Tibial artery (tissue), 4 donors: Measurements from ENCODE around the gene USP3.
"Not testable (repeated sequence)": the region's sequence is repeated elsewhere in the genome, so short reads cannot be mapped to it uniquely, and the experiment has no call there.

Experiments
- DNase-seq, 2 donors: peaks; one replicate each; pipeline ENCODE4 v3.0.0-alpha.2; 2019
- H3K27ac ChIP-seq, 2 donors: fragments of 200-600 bp; sonication (generic) in 1 of 2; 1 replicate in 1 of 2; 2 replicates in 1 of 2; pipeline ENCODE4 v1.5.1; 2018 to 2019; ENCODE audit warnings: mild to moderate bottlenecking in 1 of 2
- H3K27me3 ChIP-seq, 2 donors: fragments of 200-600 bp; sonication (generic) in 1 of 2; one replicate each; pipeline versions ENCODE4 v1.5.1 to v1.6.0; 2016 to 2019
- H3K36me3 ChIP-seq, 3 donors: fragments of 200-600 bp; sonication (generic) in 2 of 3; one replicate each; pipeline ENCODE4 v1.5.1; 2016 to 2019; ENCODE audit warnings: mild to moderate bottlenecking in 2 of 3
- H3K4me1 ChIP-seq, 4 donors: fragments of 200-600 bp; sonication (generic) in 2 of 4; 1 replicate in 3 of 4; 2 replicates in 1 of 4; pipeline ENCODE4 v1.5.1; 2016 to 2019
- H3K4me3 ChIP-seq, 2 donors: fragments of 200-600 bp; sonication (generic) in 1 of 2; 1 replicate in 1 of 2; 2 replicates in 1 of 2; pipeline ENCODE4 v1.5.1; 2018 to 2019; ENCODE audit warnings: mild to moderate bottlenecking in 2 of 2
- H3K9me3 ChIP-seq, 3 donors: fragments of 200-600 bp; sonication (generic) in 1 of 3; one replicate each; pipeline ENCODE4 v1.5.1; 2016 to 2019
- intact Hi-C: fragments of 100-400 bp; cut with DNase I; formaldehyde crosslinking; loops from one replicate; pipeline ENCODE4 v1.15.0; 2023; ENCODE audit warnings: low total_unique reads
- TF ChIP-seq, protein P1 (sequence below), 2 experiments: fragments of 200-600 bp in 1 of 2; fragments of 450-650 bp in 1 of 2; IDR thresholded peaks; one replicate each; pipeline ENCODE4 v1.5.1; 2017 to 2019; ENCODE audit warnings: antibody characterized with exemption in 2 of 2, mild to moderate bottlenecking in 1 of 2, moderate library complexity in 1 of 2

Gene USP3

DNA sequence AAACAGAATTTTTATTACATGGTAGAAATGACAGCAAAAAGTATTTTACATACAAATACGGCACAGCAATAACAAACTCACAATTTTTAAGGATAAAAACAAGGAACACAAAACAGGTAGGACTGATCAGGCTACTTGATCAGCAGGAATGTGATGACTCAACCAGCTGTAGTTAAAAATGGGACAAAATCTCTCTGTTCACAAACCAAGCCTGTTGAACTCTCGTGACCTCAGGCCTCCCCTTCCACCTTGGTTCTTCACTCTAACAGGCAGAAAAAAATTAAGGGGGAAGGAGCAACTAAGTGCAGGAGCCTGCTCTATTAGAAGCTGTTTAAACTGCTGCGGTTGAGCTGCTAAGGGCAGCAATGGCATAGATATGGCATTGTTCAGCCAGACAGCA, 111.5 kb downstream of the USP3 start:
- Histone ChIP-seq H3K4me1 (peaks cover 0 to 10% (median 5%) of the 10 kb centered on the region in 4 donors), H3K27me3 (no peaks in the 10 kb centered on the region), H3K4me3 (no peak overlapping the region), H3K9me3 (no peaks in the 10 kb centered on the region), H3K27ac (no peak overlapping the region), H3K36me3 (peaks cover 19 to 58% (median 40%) of the 10 kb centered on the region in 3 donors)
- no peak for DNase-seq
- intact Hi-C loops = no loop called here
- TF ChIP-seq, protein P1, sequence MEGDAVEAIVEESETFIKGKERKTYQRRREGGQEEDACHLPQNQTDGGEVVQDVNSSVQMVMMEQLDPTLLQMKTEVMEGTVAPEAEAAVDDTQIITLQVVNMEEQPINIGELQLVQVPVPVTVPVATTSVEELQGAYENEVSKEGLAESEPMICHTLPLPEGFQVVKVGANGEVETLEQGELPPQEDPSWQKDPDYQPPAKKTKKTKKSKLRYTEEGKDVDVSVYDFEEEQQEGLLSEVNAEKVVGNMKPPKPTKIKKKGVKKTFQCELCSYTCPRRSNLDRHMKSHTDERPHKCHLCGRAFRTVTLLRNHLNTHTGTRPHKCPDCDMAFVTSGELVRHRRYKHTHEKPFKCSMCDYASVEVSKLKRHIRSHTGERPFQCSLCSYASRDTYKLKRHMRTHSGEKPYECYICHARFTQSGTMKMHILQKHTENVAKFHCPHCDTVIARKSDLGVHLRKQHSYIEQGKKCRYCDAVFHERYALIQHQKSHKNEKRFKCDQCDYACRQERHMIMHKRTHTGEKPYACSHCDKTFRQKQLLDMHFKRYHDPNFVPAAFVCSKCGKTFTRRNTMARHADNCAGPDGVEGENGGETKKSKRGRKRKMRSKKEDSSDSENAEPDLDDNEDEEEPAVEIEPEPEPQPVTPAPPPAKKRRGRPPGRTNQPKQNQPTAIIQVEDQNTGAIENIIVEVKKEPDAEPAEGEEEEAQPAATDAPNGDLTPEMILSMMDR (IDR thresholded peaks at IDR 0.05) = no peak

DNA sequence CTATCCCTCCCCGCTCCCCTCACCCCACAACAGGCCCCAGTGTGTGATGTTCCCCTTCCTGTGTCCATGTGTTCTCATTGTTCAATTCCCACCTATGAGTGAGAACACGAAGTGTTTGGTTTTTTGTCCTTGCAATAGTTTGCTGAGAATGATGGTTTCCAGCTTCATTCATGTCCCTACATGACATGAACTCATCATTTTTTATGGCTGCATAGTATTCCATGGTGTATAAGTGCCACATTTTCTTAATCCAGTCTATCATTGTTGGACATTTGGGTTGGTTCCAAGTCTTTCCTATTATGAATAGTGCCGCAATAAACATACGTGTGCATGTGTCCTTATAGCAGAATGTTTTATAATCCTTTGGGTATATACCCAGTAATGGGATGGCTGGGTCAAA, 112.8 kb downstream of the USP3 start:
- DNase-seq, H3K9me3 ChIP-seq, H3K27ac ChIP-seq, H3K27me3 ChIP-seq, H3K4me3 ChIP-seq, H3K4me1 ChIP-seq, intact Hi-C loops: not testable (repeated sequence)
- peaks cover 19 to 56% (median 44%) of the 10 kb centered on the region in 3 donors for H3K36me3 ChIP-seq

DNA sequence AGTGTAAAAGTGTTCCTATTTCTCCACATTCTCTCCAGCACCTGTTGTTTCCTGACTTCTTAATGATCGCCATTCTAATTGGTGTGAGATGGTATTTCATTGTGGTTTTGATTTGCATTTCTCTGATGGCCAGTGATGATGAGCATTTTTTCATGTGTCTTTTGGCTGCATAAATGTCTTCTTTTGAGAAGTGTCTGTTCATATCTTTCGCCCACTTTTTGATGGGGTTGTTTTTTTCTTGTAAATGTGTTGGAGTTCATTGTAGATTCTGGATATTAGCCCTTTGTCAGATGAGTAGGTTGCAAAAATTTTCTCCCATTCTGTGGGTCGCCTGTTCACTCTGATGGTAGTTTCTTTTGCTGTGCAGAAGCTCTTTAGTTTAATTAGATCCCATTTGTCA, 113.2 kb downstream of the USP3 start:
- H3K4me3 ChIP-seq, H3K27ac ChIP-seq, H3K4me1 ChIP-seq, H3K27me3 ChIP-seq, H3K9me3 ChIP-seq, DNase-seq, intact Hi-C loops: not testable (repeated sequence)
- H3K36me3 ChIP-seq = peaks cover 23 to 51% (median 44%) of the 10 kb centered on the region in 3 donors

DNA sequence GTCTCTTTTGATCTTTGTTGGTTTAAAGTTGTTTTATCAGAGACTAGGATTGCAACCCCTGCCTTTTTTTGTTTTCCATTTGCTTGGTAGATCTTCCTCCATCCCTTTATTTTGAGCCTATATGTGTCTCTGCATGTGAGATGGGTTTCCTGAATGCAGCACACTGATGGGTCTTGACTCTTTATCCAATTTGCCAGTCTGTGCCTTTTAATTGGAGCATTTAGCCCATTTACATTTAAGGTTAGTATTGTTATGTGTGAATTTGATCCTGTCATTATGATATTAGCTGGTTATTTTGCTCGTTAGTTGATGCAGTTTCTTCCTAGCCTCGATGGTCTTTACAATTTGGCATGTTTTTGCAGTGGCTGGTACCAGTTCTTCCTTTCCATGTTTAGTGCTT, 116.4 kb downstream of the USP3 start:
- intact Hi-C loops, DNase-seq, H3K27ac ChIP-seq, H3K4me3 ChIP-seq, H3K27me3 ChIP-seq, H3K9me3 ChIP-seq, H3K4me1 ChIP-seq: not testable (repeated sequence)
- peaks cover 43 to 47% (median 47%) of the 10 kb centered on the region in 3 donors for H3K36me3 ChIP-seq

DNA sequence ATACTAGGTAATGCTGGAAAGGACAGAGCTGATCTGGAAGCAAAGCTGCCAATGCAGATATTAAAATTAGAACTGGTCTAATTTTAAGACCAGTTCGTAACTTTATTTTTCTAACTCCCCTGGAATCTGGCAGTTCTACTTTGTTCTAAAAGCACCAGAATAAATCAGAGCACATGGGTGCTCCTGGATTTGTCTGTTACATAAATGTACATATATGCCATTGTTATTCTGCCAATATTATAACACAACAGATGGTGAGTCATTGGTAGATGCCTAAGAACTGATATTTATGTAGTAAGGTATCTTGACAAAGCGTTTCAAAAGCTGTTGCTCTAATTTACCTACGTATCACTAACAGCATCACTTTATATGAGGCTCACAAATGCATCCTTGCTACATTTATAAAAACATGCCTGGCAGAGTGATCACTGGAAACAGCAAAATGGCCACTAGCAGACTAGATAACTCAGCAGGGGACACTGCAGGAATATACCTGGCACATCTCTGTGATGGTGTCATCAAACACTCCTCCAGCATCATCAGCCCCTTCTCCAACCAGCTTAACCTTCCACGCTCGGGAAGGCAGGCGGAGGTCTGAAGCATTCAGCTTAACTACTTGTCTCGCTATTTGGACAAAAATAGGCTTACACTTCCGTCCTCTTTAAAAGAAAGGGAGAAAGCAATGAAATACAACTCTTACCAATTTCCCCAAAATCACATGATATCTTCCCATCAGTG, 119.0 kb downstream of the USP3 start:
- peak overlapping the region in 1 of 2 donors; percentile 41 for H3K27ac ChIP-seq
- H3K9me3 ChIP-seq = no peaks in the 10 kb centered on the region
- no peak overlapping the region for H3K4me3 ChIP-seq
- TF ChIP-seq, protein P1 (IDR thresholded peaks at IDR 0.05) = no peak
- peaks cover 53 to 65% (median 62%) of the 10 kb centered on the region in 3 donors for H3K36me3 ChIP-seq
- no peaks in the 10 kb centered on the region for H3K4me1 ChIP-seq
- H3K27me3 ChIP-seq = no peaks in the 10 kb centered on the region
- DNase-seq = no peak
- intact Hi-C loops = no loop called here

DNA sequence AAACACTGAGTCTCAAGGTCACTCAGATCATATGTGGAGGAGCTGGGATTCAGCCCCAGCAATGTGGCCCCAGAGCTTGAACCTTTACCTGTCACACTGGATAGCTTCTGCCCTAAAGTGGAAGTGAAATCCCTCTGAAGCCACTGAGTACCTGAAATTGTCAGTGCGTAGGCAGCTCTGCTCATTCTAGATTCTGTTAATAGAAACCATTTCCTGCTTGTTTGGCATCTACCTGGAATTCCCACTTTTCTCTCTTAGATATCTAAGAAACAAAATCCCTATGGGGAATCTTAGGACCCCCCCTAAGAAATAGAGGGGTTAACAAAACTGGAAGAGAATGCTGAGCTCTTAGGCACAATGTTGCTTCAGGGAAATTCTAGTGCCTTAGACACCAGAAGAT, 122.6 kb downstream of the USP3 start:
- Histone ChIP-seq H3K27ac (no peak overlapping the region), H3K9me3 (no peaks in the 10 kb centered on the region), H3K36me3 (peaks cover 76 to 90% (median 87%) of the 10 kb centered on the region in 3 donors), H3K27me3 (no peaks in the 10 kb centered on the region), H3K4me3 (no peak overlapping the region), H3K4me1 (peaks cover 0 to 4% (median 0%) of the 10 kb centered on the region in 4 donors)
- intact Hi-C loops = no loop called here
- no peak for DNase-seq
- TF ChIP-seq, protein P1 (IDR thresholded peaks at IDR 0.05) = no peak

DNA sequence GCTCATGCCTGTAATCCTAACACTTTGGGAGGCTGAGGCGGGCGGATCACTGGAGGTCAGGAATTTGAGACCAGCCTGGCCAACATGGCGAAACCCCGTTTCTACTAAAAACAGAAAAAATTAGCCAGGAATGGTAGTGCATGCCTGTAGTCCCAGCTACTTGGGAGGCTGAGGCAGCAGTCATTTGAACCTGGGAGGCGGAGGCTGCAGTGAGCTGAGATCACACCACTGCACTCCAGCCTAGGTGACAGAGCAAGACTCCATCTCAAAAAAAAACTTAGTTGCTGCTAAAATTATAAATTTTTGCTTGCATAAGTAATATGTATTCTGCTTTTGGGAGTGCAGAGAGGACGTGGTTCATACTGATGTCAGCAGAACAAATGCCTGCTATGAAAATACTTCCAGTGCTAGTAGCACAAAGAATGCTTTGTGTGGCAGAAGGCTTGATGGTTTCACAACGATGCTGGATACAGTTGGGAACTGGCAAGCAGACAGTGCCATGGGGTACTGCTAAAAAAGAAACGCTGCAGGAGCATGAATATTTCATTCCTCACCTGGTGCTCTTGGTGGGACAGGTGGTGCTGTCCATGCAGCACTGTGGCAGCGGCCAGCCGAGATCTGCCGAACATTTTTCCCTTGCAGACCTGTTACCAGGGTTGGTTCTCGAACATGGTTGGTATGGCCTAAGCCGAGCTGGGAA, 123.9 kb downstream of the USP3 start:
- peaks cover 71 to 98% (median 85%) of the 10 kb centered on the region in 3 donors for H3K36me3 ChIP-seq
- no peak for DNase-seq
- H3K27ac ChIP-seq = no peak overlapping the region
- H3K9me3 ChIP-seq = no peaks in the 10 kb centered on the region
- H3K4me3 ChIP-seq = no peak overlapping the region
- intact Hi-C loops = no loop called here
- no peaks in the 10 kb centered on the region for H3K27me3 ChIP-seq
- TF ChIP-seq, protein P1 (IDR thresholded peaks at IDR 0.05) = no peak
- peaks cover 0 to 11% (median 6%) of the 10 kb centered on the region in 4 donors for H3K4me1 ChIP-seq
